HEK293 (cell line): ENCODE measurements around the gene CLEC4F.

Source experiments
- CTCF ChIA-PET: fragments of 350-600 bp; formaldehyde crosslinking; extraction: SDS; loops from one replicate; lab custom pipeline; 2021; ENCODE audit warnings: antibody characterized with exemption; lab: Yijun Ruan, JAX
- POLR2A ChIA-PET: fragments of 300-600 bp; formaldehyde crosslinking; extraction: SDS; loops from one replicate; lab custom pipeline; 2020; ENCODE audit warnings: antibody characterized with exemption, inconsistent platforms; lab: Yijun Ruan, JAX
- H3K27ac ChIP-seq: fragments of 200-500 bp; sonication (Bioruptor generic); 2 replicates; pipeline ENCODE4 v1.5.1; 2014; ENCODE audit warnings: low read depth, low read length, control low read depth, inconsistent platforms; ENCODE audit errors: extremely low read depth
- H3K36me3 ChIP-seq, 2 experiments: fragments of 200-500 bp in 1 of 2; sonication (Bioruptor generic) in 1 of 2; 1 replicate in 1 of 2; 2 replicates in 1 of 2; pipeline ENCODE4 v1.5.1; 2014 to 2017; ENCODE audit warnings: inconsistent platforms in 2 of 2, low read length in 2 of 2; ENCODE audit not compliant: control insufficient read depth in 2 of 2, insufficient read depth in 1 of 2
- H3K4me1 ChIP-seq: fragments of 200-500 bp; sonication (Bioruptor generic); 2 replicates; pipeline ENCODE4 v1.5.1; 2014; ENCODE audit warnings: mild to moderate bottlenecking, low read length, inconsistent platforms; ENCODE audit not compliant: control insufficient read depth, insufficient read depth
- H3K4me3 ChIP-seq: 2 replicates; pipeline ENCODE4 v1.5.1; 2011; ENCODE audit warnings: low read depth, mild to moderate bottlenecking, control low read depth, low read length, moderate library complexity
- H3K9me3 ChIP-seq: fragments of 200-500 bp; sonication (Bioruptor generic); 2 replicates; pipeline ENCODE4 v1.5.1; 2014; ENCODE audit warnings: low read depth, low read length, inconsistent platforms; ENCODE audit not compliant: control insufficient read depth, insufficient read depth
- PRDM1 ChIP-seq: fragments of 450-650 bp; formaldehyde crosslinking; IDR thresholded peaks from 2 replicates; pipeline ENCODE4; 2016; ENCODE audit warnings: missing biosample characterization, missing genetic modification characterization
- ZBTB1 ChIP-seq: fragments of 450-650 bp; formaldehyde crosslinking; IDR thresholded peaks from 2 replicates; pipeline ENCODE4 v1.5.1; 2016; ENCODE audit warnings: missing biosample characterization, missing genetic modification characterization
- ZIC2 ChIP-seq: fragments of 450-650 bp; formaldehyde crosslinking; IDR thresholded peaks from 2 replicates; pipeline ENCODE4 v1.5.1; 2016; ENCODE audit warnings: missing biosample characterization, missing genetic modification characterization
- ZNF184 ChIP-seq: fragments of 450-650 bp; IDR thresholded peaks from 2 replicates; pipeline ENCODE4 v1.5.1; 2018; ENCODE audit warnings: missing biosample characterization, mild to moderate bottlenecking, missing genetic modification characterization
- ZNF2 ChIP-seq: fragments of 450-650 bp; formaldehyde crosslinking; IDR thresholded peaks from 2 replicates; pipeline ENCODE4 v1.5.1; 2016; ENCODE audit warnings: missing biosample characterization, missing genetic modification characterization
- ZNF324 ChIP-seq: fragments of 450-650 bp; formaldehyde crosslinking; IDR thresholded peaks from 2 replicates; pipeline ENCODE4 v1.5.1; 2016; ENCODE audit warnings: missing biosample characterization, missing genetic modification characterization
- ZNF341 ChIP-seq: fragments of 450-650 bp; formaldehyde crosslinking; IDR thresholded peaks from 2 replicates; pipeline ENCODE4; 2016; ENCODE audit warnings: low read depth, missing biosample characterization, missing genetic modification characterization
- ZNF530 ChIP-seq: fragments of 450-650 bp; formaldehyde crosslinking; IDR thresholded peaks from 2 replicates; pipeline ENCODE4 v1.5.1; 2016; ENCODE audit warnings: low read depth, missing biosample characterization, missing genetic modification characterization
- ZNF747 ChIP-seq: fragments of 450-650 bp; formaldehyde crosslinking; IDR thresholded peaks from 2 replicates; pipeline ENCODE4 v1.5.1; 2016; ENCODE audit warnings: missing biosample characterization, missing genetic modification characterization
- ZNF76 ChIP-seq: fragments of 450-650 bp; formaldehyde crosslinking; IDR thresholded peaks from 2 replicates; pipeline ENCODE4; 2016; ENCODE audit warnings: low read depth, missing biosample characterization, missing genetic modification characterization, borderline replicate concordance
- ZNF777 ChIP-seq: fragments of 450-650 bp; formaldehyde crosslinking; IDR thresholded peaks from 2 replicates; pipeline ENCODE4 v1.5.1; 2017; ENCODE audit warnings: missing biosample characterization, missing genetic modification characterization, borderline replicate concordance
- ZSCAN30 ChIP-seq: fragments of 450-650 bp; IDR thresholded peaks from 2 replicates; pipeline ENCODE4 v1.5.1; 2018; ENCODE audit warnings: missing biosample characterization, mild to moderate bottlenecking, missing genetic modification characterization, moderate library complexity
- TF ChIP-seq, protein P1 (sequence below): fragments of 450-650 bp; formaldehyde crosslinking; IDR thresholded peaks from 2 replicates; pipeline ENCODE4 v1.5.1; 2017; ENCODE audit warnings: missing biosample characterization, missing genetic modification characterization
- TF ChIP-seq, protein P2 (sequence below): fragments of 450-650 bp; formaldehyde crosslinking; IDR thresholded peaks from 2 replicates; pipeline ENCODE4 v1.5.1; 2016; ENCODE audit warnings: missing biosample characterization, missing genetic modification characterization, low read depth
- TF ChIP-seq, protein P3 (sequence below): fragments of 450-650 bp; formaldehyde crosslinking; IDR thresholded peaks from 2 replicates; pipeline ENCODE4 v1.5.1; 2016; ENCODE audit warnings: missing biosample characterization, missing genetic modification characterization
- TF ChIP-seq, protein P4 (sequence below): fragments of 450-650 bp; formaldehyde crosslinking; IDR thresholded peaks from 2 replicates; pipeline ENCODE4 v1.5.1; 2017; ENCODE audit warnings: missing biosample characterization, missing genetic modification characterization
- TF ChIP-seq, protein P5 (sequence below): fragments of 450-650 bp; formaldehyde crosslinking; IDR thresholded peaks from 2 replicates; pipeline ENCODE4 v1.5.1; 2016; ENCODE audit warnings: missing biosample characterization, missing genetic modification characterization

Gene CLEC4F

DNA sequence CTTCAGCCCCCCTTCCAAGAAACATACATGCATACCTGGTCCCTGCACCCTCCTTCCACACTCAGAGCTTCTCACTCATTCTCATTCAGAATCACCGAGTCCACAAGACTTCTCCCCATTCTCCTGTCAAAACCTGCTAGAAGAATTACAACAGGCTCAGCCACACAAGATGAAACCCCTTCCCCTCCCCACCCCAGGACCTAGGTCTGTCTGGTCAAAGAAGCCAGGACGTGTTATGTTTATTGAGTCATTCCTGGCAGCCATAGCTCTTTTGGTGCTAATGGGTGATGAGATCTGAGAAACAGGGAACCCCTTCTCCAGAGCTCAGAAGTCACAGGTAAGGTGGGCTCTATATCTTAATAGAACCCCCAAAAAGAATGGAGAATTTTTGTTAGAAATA is 50.9 kb downstream of the CLEC4F start:
- no peak overlapping the region for H3K4me3 ChIP-seq
- no peak for TF ChIP-seq ZNF324 (tag by site-specific recombination)
- TF ChIP-seq ZNF530: no peak
- TF ChIP-seq, protein P1, sequence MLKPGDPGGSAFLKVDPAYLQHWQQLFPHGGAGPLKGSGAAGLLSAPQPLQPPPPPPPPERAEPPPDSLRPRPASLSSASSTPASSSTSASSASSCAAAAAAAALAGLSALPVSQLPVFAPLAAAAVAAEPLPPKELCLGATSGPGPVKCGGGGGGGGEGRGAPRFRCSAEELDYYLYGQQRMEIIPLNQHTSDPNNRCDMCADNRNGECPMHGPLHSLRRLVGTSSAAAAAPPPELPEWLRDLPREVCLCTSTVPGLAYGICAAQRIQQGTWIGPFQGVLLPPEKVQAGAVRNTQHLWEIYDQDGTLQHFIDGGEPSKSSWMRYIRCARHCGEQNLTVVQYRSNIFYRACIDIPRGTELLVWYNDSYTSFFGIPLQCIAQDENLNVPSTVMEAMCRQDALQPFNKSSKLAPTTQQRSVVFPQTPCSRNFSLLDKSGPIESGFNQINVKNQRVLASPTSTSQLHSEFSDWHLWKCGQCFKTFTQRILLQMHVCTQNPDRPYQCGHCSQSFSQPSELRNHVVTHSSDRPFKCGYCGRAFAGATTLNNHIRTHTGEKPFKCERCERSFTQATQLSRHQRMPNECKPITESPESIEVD (tag by site-specific recombination): no peak
- TF ChIP-seq, protein P2, sequence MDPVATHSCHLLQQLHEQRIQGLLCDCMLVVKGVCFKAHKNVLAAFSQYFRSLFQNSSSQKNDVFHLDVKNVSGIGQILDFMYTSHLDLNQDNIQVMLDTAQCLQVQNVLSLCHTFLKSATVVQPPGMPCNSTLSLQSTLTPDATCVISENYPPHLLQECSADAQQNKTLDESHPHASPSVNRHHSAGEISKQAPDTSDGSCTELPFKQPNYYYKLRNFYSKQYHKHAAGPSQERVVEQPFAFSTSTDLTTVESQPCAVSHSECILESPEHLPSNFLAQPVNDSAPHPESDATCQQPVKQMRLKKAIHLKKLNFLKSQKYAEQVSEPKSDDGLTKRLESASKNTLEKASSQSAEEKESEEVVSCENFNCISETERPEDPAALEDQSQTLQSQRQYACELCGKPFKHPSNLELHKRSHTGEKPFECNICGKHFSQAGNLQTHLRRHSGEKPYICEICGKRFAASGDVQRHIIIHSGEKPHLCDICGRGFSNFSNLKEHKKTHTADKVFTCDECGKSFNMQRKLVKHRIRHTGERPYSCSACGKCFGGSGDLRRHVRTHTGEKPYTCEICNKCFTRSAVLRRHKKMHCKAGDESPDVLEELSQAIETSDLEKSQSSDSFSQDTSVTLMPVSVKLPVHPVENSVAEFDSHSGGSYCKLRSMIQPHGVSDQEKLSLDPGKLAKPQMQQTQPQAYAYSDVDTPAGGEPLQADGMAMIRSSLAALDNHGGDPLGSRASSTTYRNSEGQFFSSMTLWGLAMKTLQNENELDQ (tag by site-specific recombination): no peak
- TF ChIP-seq ZNF747 (tag by site-specific recombination): no peak
- TF ChIP-seq PRDM1: no peak
- TF ChIP-seq ZNF76 (tag by site-specific recombination): no peak
- TF ChIP-seq, protein P3, sequence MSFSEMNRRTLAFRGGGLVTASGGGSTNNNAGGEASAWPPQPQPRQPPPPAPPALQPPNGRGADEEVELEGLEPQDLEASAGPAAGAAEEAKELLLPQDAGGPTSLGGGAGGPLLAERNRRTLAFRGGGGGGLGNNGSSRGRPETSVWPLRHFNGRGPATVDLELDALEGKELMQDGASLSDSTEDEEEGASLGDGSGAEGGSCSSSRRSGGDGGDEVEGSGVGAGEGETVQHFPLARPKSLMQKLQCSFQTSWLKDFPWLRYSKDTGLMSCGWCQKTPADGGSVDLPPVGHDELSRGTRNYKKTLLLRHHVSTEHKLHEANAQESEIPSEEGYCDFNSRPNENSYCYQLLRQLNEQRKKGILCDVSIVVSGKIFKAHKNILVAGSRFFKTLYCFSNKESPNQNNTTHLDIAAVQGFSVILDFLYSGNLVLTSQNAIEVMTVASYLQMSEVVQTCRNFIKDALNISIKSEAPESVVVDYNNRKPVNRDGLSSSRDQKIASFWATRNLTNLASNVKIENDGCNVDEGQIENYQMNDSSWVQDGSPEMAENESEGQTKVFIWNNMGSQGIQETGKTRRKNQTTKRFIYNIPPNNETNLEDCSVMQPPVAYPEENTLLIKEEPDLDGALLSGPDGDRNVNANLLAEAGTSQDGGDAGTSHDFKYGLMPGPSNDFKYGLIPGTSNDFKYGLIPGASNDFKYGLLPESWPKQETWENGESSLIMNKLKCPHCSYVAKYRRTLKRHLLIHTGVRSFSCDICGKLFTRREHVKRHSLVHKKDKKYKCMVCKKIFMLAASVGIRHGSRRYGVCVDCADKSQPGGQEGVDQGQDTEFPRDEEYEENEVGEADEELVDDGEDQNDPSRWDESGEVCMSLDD (tag by site-specific recombination): no peak
- TF ChIP-seq, all 188 proteins: peak for 0
- H3K36me3 ChIP-seq: no peaks in the 10 kb centered on the region
- POLR2A ChIA-PET: no interaction called here
- CTCF ChIA-PET: interaction anchor here (0.6 to 3.2 kb wide), 14 partner anchors 10 to 384 kb away, joined by 3 to 35 read pairs (median 6); no protein-coding TSS in a partner anchor
- peaks cover 5% of the 10 kb centered on the region; the same call in 1 of the 2 replicates for H3K4me1 ChIP-seq
- no peak overlapping the region for H3K27ac ChIP-seq
- no peaks in the 10 kb centered on the region for H3K9me3 ChIP-seq

DNA sequence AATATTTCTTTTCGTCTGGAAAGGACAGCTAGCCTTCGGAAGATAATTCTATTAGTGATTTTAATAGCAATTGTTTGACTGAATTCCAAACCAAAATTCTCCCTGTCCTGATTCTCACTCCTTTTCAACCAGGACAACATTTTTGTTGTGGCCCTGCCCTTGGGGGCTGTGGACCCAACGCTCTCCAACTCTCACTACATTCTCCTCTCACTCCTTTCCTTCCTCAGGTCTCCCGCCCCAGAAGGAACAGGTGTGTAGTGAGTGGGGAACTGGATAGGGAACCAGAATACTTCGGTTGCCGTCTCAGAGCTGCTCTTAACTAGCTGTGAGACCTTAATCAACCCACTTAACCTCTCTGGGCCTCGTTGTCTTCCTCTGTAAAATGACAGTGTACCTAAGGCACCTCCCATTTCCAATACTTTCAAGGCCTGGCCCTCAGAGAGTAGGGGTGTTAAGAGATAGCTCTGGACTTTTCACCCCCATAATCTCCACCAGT is 51.8 kb downstream of the CLEC4F start:
- POLR2A ChIA-PET: interaction anchor here (0.6 to 1.6 kb wide), 10 partner anchors 14 to 511 kb away, joined by 3 to 8 read pairs (median 4); partner anchors contain the start of genes MPHOSPH10, PCYOX1 and SNRPG
- Histone ChIP-seq H3K9me3 (no peaks in the 10 kb centered on the region), H3K27ac (no peak overlapping the region), H3K36me3 (no peaks in the 10 kb centered on the region), H3K4me1 (peaks cover 5% of the 10 kb centered on the region; the same call in 1 of the 2 replicates), H3K4me3 (no peak overlapping the region)
- CTCF ChIA-PET: interaction anchor here (0.6 to 3.2 kb wide), 23 partner anchors 10 to 466 kb away, joined by 3 to 35 read pairs (median 5); no protein-coding TSS in a partner anchor
- TF ChIP-seq ZSCAN30 (tag by site-specific recombination) (no peak), PRDM1 (peak; percentile 77; the same call in 1 of the 2 replicates), ZBTB1 (no peak)

DNA sequence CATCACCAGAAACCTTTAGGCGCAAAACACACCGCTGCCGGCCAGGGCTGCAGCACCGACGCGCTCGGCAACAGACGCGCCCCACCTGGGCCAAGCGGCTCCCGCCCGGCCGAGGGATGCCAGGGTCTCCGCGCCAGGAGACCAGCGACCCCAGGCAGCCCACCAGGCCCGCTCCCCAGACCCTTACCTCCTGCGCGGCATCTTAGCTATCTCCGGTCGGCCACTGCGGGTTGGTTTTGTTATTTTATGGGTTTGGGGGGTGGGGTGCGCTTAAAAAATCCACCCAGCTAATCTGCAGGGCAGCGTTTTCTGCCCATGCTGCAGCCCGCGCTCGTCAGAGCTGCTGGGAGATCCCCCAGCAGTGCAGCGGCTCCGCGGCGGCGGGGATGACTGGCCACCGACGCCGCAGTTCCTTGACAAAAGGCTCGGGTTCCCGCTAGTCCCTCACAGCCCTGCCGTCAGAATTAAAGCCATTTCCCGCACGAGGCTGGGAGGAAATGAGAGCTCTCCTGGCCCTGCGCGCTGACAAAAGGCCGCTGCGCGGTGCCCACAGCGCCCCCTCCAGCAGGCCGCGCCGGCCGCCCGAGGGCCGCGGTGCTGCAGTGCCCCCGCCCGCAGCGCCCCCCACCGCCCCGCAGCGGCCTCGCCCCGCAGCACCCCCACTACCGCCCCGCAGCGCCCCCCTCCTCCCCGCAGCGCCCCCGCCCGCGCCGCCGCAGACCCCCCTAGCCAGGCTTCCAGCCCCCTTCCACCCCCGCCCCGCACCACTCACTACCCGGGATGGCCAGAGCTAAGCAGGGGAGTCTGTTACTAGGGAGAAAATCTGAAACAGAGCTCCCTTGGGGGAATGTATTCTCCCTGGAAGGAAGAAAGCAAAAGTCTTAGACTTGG is 52.5 kb downstream of the CLEC4F start, which contains the start of gene ADD2:
Gene ADD2, minus strand, starts transcription at position 502 of the 891 bp plus-strand sequence. CDS start 61,792 bp downstream, outside the sequence.
- Histone ChIP-seq H3K9me3 (no peaks in the 10 kb centered on the region), H3K4me3 (peak within 1 kb of the TSS; percentile 65), H3K36me3 (no peaks in the 10 kb centered on the region), H3K4me1 (peaks cover 5% of the 10 kb centered on the region; the same call in 1 of the 2 replicates), H3K27ac (peak within 1 kb of the TSS; percentile 70; the same call in 1 of the 2 replicates)
- POLR2A ChIA-PET: interaction anchor here (0.5 to 1.6 kb wide), 12 partner anchors 13 to 527 kb away, joined by 3 to 8 read pairs (median 4); partner anchors contain the start of genes MPHOSPH10, PCYOX1 and SNRPG
- CTCF ChIA-PET: interaction anchor here (0.6 to 3.2 kb wide), 28 partner anchors 9 to 917 kb away, joined by 3 to 35 read pairs (median 4); no protein-coding TSS in a partner anchor
- no peak for TF ChIP-seq ZNF777 (tag by site-specific recombination)
- 0 out of 2 replicates have a peak, but pooled peaks have one; percentile 11 for TF ChIP-seq ZIC2 (tag by site-specific recombination)
- TF ChIP-seq ZNF2 (tag by site-specific recombination): peak; percentile 96
- 0 out of 2 replicates have a peak, but pooled peaks have one; percentile 24 for TF ChIP-seq ZNF341 (tag by site-specific recombination)
- TF ChIP-seq, protein P4, sequence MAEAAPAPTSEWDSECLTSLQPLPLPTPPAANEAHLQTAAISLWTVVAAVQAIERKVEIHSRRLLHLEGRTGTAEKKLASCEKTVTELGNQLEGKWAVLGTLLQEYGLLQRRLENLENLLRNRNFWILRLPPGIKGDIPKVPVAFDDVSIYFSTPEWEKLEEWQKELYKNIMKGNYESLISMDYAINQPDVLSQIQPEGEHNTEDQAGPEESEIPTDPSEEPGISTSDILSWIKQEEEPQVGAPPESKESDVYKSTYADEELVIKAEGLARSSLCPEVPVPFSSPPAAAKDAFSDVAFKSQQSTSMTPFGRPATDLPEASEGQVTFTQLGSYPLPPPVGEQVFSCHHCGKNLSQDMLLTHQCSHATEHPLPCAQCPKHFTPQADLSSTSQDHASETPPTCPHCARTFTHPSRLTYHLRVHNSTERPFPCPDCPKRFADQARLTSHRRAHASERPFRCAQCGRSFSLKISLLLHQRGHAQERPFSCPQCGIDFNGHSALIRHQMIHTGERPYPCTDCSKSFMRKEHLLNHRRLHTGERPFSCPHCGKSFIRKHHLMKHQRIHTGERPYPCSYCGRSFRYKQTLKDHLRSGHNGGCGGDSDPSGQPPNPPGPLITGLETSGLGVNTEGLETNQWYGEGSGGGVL: 0 out of 2 replicates have a peak, but pooled peaks have one; percentile 28
- TF ChIP-seq ZNF184 (tag by site-specific recombination): no peak
- TF ChIP-seq, protein P5, sequence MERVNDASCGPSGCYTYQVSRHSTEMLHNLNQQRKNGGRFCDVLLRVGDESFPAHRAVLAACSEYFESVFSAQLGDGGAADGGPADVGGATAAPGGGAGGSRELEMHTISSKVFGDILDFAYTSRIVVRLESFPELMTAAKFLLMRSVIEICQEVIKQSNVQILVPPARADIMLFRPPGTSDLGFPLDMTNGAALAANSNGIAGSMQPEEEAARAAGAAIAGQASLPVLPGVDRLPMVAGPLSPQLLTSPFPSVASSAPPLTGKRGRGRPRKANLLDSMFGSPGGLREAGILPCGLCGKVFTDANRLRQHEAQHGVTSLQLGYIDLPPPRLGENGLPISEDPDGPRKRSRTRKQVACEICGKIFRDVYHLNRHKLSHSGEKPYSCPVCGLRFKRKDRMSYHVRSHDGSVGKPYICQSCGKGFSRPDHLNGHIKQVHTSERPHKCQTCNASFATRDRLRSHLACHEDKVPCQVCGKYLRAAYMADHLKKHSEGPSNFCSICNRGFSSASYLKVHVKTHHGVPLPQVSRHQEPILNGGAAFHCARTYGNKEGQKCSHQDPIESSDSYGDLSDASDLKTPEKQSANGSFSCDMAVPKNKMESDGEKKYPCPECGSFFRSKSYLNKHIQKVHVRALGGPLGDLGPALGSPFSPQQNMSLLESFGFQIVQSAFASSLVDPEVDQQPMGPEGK: 0 out of 2 replicates have a peak, but pooled peaks have one; percentile 12
